GM13977 (cell line): Measurements from ENCODE around the gene LTF.

Experiments
- DNase-seq: peaks from one replicate; pipeline ENCODE4 v3.0.0; 2012; ENCODE audit warnings: low spot score
- in situ Hi-C: fragments of 300-500 bp; cut with MboI; formaldehyde crosslinking; loops from one replicate; pipeline ENCODE4 v1.12.0; 2022; ENCODE audit warnings: low sequenced_read_pairs, low pct_unique_long_range_greater_than_20kb, mixed read lengths, inconsistent platforms; ENCODE audit not compliant: unreplicated experiment
- TF ChIP-seq, protein P1 (sequence below): IDR thresholded peaks from 2 replicates; pipeline ENCODE4 v1.5.1; 2012; ENCODE audit warnings: mild to moderate bottlenecking, control low read depth; ENCODE audit not compliant: insufficient read depth; ENCODE audit errors: extremely low read depth, missing control alignments

LTF gene

DNA sequence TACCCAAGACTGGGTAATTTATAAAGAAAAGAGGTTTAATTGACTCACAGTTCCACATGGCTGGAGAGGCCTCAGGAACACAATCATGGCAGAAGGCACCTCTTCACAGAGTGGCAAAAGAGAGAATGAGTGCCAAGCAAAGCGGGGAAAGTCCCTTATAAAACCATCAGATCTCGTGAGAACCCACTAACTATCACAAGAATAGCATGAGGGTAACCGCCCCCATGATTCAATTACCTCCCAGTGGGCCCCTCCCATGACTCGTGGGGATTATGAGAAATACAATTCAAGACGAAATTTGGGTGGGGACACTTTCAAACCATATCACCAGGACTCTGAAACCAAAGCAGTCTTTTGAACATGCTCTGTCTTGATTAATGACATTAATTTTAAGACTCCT, 40.1 kb upstream of the LTF start:
- TF ChIP-seq, protein P1, sequence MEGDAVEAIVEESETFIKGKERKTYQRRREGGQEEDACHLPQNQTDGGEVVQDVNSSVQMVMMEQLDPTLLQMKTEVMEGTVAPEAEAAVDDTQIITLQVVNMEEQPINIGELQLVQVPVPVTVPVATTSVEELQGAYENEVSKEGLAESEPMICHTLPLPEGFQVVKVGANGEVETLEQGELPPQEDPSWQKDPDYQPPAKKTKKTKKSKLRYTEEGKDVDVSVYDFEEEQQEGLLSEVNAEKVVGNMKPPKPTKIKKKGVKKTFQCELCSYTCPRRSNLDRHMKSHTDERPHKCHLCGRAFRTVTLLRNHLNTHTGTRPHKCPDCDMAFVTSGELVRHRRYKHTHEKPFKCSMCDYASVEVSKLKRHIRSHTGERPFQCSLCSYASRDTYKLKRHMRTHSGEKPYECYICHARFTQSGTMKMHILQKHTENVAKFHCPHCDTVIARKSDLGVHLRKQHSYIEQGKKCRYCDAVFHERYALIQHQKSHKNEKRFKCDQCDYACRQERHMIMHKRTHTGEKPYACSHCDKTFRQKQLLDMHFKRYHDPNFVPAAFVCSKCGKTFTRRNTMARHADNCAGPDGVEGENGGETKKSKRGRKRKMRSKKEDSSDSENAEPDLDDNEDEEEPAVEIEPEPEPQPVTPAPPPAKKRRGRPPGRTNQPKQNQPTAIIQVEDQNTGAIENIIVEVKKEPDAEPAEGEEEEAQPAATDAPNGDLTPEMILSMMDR: no peak
- no peak for DNase-seq
- in situ Hi-C loops: no loop called here

DNA sequence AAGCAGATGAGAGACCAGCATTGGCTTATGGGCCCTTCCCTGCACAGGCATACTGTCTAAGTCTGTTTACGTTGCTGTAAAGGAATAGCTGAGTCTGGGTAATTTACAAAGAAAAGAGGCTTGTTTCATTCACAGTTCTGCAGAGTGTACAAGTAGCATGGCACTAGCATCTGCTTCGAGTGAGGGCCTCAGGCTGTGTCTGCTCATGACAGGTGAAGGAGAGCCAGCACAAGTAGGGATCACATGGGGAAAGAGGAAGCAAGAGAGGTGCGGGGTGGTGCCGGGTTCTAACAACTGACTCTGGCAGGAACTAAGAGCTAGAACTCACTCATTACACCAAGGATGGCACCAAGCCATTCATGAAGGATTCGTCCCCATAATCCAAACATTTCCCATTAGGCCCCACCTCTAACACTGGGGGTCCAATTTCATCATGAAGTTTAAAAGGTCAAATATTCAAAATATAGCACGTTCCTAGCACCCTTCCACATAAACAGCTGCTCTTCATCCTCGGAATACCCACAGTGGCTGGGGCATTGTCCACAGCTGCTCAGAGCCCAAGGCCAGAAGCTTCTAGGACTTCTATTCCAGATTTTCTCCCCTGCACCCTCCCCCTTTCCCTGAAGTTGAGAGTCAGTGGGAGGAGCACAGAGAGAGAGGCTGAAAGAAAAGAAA, 38.6 kb upstream of the LTF start:
- in situ Hi-C loops: no loop called here

GRCh38 chr3:46501702-46502101, 37.0 kb upstream of the LTF start:
- no peak for DNase-seq
- in situ Hi-C loops: no loop called here
- TF ChIP-seq, protein P1: no peak

More for the DNA sequence above, 38.6 kb upstream of the LTF start:
- TF ChIP-seq, protein P1: no peak
- DNase-seq: no peak

DNA sequence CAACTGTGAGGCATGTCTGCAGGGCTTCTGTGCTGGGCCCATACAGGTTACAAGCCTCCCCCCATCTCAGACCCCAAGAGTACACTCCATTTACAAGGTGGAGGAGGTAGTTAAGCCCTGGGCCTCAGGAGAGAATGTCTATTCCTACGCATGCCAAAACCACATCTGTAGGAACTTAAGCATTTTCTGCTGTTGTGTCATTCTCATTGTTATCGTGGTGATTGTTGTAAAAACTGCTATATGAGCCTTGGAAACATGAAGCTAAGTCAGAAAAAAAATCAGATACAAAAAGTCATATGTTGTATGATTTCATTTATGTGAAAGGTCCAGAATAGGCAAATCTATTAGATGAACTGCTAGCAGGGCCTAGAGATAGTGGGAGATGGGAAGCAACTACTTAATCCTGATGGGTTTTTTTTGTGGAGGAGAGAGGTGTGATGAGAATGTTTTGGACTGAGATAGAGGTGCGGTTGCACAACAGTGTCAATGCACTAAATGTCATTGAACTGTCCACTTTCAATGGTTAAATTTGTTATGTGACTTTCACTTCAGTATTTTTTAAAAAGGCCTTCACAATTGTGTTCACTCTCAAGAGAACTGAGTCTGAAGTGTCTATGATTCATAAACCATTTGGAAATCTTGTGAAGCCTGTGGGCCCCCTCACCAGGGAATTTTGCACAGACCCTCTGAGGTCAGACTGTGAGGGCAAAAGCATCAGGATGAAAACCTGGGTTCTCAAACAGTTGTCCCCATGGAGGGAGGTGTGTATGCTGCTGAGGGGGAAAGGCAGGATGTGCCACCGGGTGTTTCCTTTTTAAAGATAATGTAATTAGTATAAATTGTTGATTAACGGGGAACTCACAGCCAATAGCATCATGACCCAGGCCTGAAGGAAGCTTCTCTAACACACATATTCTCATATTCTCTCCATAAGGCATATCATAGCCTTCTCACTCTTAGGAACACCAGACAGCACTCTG, 36.2 kb upstream of the LTF start:
- TF ChIP-seq, protein P1: no peak
- DNase-seq: no peak
- in situ Hi-C loops: no loop called here

DNA sequence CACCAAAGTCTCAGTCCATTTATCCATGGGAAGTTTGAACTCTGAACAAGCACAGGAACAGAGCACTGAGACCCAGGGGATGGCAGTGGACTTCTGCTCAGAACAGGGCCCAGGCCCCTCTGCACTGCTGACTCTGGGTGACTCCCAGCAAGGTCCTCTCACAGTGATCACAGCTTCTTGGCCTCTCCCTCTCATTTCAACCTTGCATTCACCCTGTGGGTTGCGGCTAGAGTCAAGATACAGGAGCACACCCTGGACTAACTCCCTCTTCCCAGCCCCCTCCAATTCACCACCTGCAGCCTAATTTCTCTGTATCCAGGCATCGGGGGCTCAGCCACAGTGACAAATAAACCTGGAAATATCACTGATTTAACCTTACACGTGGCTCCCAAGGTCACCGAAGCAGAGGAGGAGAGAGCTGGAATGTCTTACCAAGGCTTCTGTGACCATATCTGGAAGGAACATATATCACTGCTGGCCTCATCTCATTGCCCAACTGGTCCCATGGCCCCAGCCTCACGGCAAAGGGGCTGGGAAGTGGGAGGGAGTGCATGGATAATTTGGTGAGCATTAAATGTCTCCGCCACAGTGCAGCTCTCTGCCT, 34.3 kb upstream of the LTF start:
- in situ Hi-C loops: no loop called here
- no peak for DNase-seq
- TF ChIP-seq, protein P1: no peak

DNA sequence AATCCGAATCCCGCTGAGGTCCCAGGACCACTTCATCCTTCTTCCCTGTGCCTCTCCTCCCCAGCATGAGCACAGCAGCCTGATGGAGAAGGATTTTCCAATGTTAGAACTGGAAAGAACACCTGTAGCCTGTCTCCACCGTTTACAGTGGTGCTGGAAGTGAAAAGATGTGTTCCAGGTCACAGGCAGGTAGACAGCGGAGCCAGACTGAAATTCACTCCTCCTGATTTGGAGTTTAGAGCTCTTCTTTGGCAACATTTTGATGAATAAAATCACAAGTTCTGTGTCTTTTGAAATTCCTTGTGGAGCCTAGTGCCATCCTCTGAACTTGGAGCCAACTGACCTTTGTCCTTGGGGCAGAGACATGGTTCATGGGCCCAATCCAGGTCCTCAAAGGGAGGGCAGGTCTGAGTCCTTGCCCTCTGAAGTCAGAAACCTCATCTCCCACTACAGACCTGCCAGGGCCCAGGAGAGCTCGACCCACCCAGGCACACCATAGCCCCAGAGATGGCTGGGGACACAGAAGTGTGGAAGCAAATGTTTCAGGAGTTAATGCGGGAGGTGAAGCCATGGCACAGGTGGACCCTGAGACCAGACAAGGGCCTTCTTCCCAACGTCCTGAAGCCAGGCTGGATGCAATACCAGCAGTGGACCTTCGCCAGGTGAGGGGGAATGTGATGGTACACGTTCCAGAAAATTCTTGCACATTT, 33.0 kb upstream of the LTF start, which contains the start of gene RTP3:
RTP3 (plus strand) TSS at position 421 of the 710 bp plus-strand sequence; CDS start at position 508, 87 bp downstream.
- TF ChIP-seq, protein P1: no peak
- DNase-seq: no peak
- in situ Hi-C loops: no loop called here
